ENCODE data around the gene CHCHD6. TPM values are rescaled to one million over a fixed set of nuclear protein-coding genes. Genes with fewer than 3 reads are reported as not detected.

CHCHD6 gene
- total RNA-seq, 1 experiment from 2014 or later = 40.9 TPM

GRCh38 chr3:126857928-126858327, 153.9 kb downstream of the CHCHD6 start (continued):
- TF ChIP-seq OVOL2 (CRISPR knock-in tag; IDR thresholded peaks at IDR 0.05; ENCODE audit: borderline replicate concordance) = no peak
- no peak for TF ChIP-seq SP1 (CRISPR knock-in tag; conservative IDR thresholded peaks at IDR 0.05)
- TF ChIP-seq ZBTB43 (CRISPR knock-in tag; IDR thresholded peaks at IDR 0.05) = no peak

GRCh38 chr3:126858401-126858800, 154.4 kb downstream of the CHCHD6 start:
- no peak for DNase-seq (ENCODE audit: low spot score)

GRCh38 chr3:126858887-126859286, 154.8 kb downstream of the CHCHD6 start:
- TF ChIP-seq ZNF532 (CRISPR knock-in tag; IDR thresholded peaks at IDR 0.05; ENCODE audit: borderline replicate concordance) = no peak
- TF ChIP-seq ZNF423 (CRISPR knock-in tag; IDR thresholded peaks at IDR 0.05) = 0 out of 2 replicates have a peak, but pooled peaks have one; percentile 16
- ChIA-PET CTCF (interaction anchor here (0.8 to 1.0 kb wide), 2 partner anchors 33 to 205 kb away, joined by 3 read pairs; no protein-coding TSS in a partner anchor), POLR2A (no interaction called here)
- ATAC-seq (peak; percentile 50), DNase-seq (ENCODE audit: low spot score) (no peak)
- H3K27me3 Mint-ChIP-seq (ENCODE audit: low read depth) = no peaks in the 10 kb centered on the region
- H3K4me1 Mint-ChIP-seq = peaks cover 33% of the 10 kb centered on the region
- 0 out of 2 replicates have a peak, but pooled peaks cover 5% of the 10 kb centered on the region for H3K36me3 Mint-ChIP-seq
- peak overlapping the region; percentile 24 for H3K27ac Mint-ChIP-seq
- H3K9me3 Mint-ChIP-seq = no peaks in the 10 kb centered on the region
- H3K4me3 Mint-ChIP-seq = no peak overlapping the region

More at GRCh38 chr3:126858401-126858800, 154.4 kb downstream of the CHCHD6 start:
- H3K27me3 Mint-ChIP-seq (ENCODE audit: low read depth) = no peaks in the 10 kb centered on the region
- peak overlapping the region; percentile 10 for H3K27ac Mint-ChIP-seq
- no peaks in the 10 kb centered on the region for H3K9me3 Mint-ChIP-seq
- H3K36me3 Mint-ChIP-seq = 0 out of 2 replicates have a peak, but pooled peaks cover 5% of the 10 kb centered on the region
- peak; percentile 57 for ATAC-seq
- ChIA-PET CTCF (interaction anchor here (0.8 to 1.1 kb wide), 4 partner anchors 12 to 206 kb away, joined by 3 read pairs; no protein-coding TSS in a partner anchor), POLR2A (no interaction called here)
- peaks cover 36% of the 10 kb centered on the region for H3K4me1 Mint-ChIP-seq
- H3K4me3 Mint-ChIP-seq = no peak overlapping the region
- TF ChIP-seq ESRRA (CRISPR knock-in tag; IDR thresholded peaks at IDR 0.05; ENCODE audit: borderline replicate concordance) (no peak), NR1H2 (CRISPR knock-in tag; IDR thresholded peaks at IDR 0.05) (no peak), MAX (CRISPR knock-in tag; IDR thresholded peaks at IDR 0.05) (no peak), NFYB (CRISPR knock-in tag; conservative IDR thresholded peaks at IDR 0.05; ENCODE audit: low read depth) (no peak), RORB (CRISPR knock-in tag; IDR thresholded peaks at IDR 0.05) (no peak), KAT7 (CRISPR knock-in tag; IDR thresholded peaks at IDR 0.05; ENCODE audit: borderline replicate concordance) (no peak), ZNF121 (CRISPR knock-in tag; IDR thresholded peaks at IDR 0.05) (no peak), AR (CRISPR knock-in tag; IDR thresholded peaks at IDR 0.05) (no peak), GRHL2 (CRISPR knock-in tag; IDR thresholded peaks at IDR 0.05; ENCODE audit: insufficient replicate concordance, severe bottlenecking) (no peak), USF2 (CRISPR knock-in tag; IDR thresholded peaks at IDR 0.05) (no peak), JUN (CRISPR knock-in tag; IDR thresholded peaks at IDR 0.05) (no peak)

Data from WTC11 (cell line).